ENCODE results near the gene PLA1A. TPM values are rescaled to one million over a fixed set of nuclear protein-coding genes. Genes with fewer than 3 reads are reported as not detected.

PLA1A gene
- total RNA-seq, 3 donors from 2014 or later, result 0.59 to 4.9 (median 2.1) TPM

DNA sequence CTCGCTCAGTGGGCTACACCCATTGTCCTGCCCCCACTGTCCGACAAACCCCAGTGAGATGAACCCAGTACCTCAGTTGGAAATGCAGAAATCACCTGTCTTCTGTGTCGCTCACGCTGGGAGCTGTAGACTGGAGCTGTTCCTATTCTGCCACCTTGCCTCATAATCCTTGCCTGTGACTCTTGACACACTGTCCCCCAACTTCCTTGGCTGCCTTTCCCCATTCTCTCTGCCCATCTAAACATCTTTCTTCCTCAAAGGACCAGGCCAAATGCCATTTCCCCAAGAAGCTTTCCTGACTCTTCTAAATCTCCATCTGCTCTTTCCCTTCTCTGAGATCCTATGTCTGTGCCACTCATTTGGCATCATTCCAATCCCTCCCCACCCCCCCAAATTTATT lies 28.5 kb upstream of the PLA1A start:
- H3K9me3 ChIP-seq, result no peaks in the 10 kb centered on the region
- TF ChIP-seq POLR2AphosphoS5 (IDR thresholded peaks at IDR 0.05) (no peak), POLR2A (IDR thresholded peaks at IDR 0.05) (no peak)
- TF ChIP-seq, protein P1, sequence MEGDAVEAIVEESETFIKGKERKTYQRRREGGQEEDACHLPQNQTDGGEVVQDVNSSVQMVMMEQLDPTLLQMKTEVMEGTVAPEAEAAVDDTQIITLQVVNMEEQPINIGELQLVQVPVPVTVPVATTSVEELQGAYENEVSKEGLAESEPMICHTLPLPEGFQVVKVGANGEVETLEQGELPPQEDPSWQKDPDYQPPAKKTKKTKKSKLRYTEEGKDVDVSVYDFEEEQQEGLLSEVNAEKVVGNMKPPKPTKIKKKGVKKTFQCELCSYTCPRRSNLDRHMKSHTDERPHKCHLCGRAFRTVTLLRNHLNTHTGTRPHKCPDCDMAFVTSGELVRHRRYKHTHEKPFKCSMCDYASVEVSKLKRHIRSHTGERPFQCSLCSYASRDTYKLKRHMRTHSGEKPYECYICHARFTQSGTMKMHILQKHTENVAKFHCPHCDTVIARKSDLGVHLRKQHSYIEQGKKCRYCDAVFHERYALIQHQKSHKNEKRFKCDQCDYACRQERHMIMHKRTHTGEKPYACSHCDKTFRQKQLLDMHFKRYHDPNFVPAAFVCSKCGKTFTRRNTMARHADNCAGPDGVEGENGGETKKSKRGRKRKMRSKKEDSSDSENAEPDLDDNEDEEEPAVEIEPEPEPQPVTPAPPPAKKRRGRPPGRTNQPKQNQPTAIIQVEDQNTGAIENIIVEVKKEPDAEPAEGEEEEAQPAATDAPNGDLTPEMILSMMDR (IDR thresholded peaks at IDR 0.05), result no peak
- DNase-seq (ENCODE audit: low spot score in 2 of 2), result no peak
- H3K4me1 ChIP-seq, result no peaks in the 10 kb centered on the region
- no peak overlapping the region for H3K27ac ChIP-seq
- no peak overlapping the region for H3K4me3 ChIP-seq
- H3K36me3 ChIP-seq, result no peaks in the 10 kb centered on the region
- intact Hi-C loops (cut with DNase I; ENCODE audit: low total_unique reads), result no loop called here
- no peaks in the 10 kb centered on the region for H3K27me3 ChIP-seq

DNA sequence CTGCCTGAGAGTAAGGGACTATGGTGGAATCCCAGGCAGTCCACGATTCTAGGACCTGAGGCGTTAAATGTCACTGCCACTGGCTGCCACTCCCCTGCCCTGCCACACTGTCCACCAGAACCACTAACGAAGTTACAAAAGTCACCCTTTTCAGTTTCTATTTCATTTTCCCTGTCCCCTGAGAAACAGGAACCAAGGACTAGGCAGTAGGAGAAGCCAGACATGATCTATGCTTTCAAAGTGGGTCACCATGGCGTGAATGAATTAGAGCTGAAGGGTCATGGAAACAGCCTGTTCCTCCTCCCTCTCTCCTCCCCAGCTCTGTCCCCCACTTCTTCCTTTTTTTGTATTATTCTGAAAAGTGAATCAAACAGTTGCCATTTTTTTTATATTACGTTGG lies 27.5 kb upstream of the PLA1A start:
- no peak for TF ChIP-seq POLR2A (IDR thresholded peaks at IDR 0.05)
- TF ChIP-seq, protein P1 (IDR thresholded peaks at IDR 0.05), result no peak
- no peak for TF ChIP-seq POLR2AphosphoS5 (IDR thresholded peaks at IDR 0.05)
- no peaks in the 10 kb centered on the region for H3K27me3 ChIP-seq
- no peaks in the 10 kb centered on the region for H3K9me3 ChIP-seq
- no peaks in the 10 kb centered on the region for H3K4me1 ChIP-seq
- no peak overlapping the region for H3K27ac ChIP-seq
- intact Hi-C loops (cut with DNase I; ENCODE audit: low total_unique reads), result no loop called here
- H3K36me3 ChIP-seq, result no peaks in the 10 kb centered on the region
- H3K4me3 ChIP-seq, result no peak overlapping the region
- DNase-seq (ENCODE audit: low spot score in 2 of 2), result no peak

DNA sequence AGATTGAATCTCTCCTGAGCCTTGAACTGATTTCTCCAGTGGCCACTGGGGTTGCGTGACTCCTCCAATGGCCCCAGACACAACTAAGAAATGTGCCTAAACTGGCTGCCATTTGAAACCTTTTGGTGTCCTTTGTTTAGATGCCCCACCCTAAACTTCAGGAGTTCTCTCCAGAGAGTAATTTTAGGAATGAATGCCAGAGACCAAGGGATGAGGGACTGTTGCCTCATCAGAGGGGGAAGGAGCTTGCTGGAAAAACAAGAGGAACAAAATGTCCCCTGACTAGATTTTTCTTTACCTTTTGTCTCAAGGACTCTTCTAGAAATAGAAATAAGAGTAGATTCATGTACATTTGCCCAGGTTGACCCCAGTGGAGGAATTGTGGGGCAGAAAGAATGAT lies 26.5 kb upstream of the PLA1A start:
- H3K36me3 ChIP-seq, result no peaks in the 10 kb centered on the region
- H3K27me3 ChIP-seq, result no peaks in the 10 kb centered on the region
- H3K4me3 ChIP-seq, result no peak overlapping the region
- DNase-seq (ENCODE audit: low spot score in 2 of 2), result no peak
- no peaks in the 10 kb centered on the region for H3K9me3 ChIP-seq
- H3K4me1 ChIP-seq, result no peaks in the 10 kb centered on the region
- no peak overlapping the region for H3K27ac ChIP-seq
- no peak for TF ChIP-seq POLR2A (IDR thresholded peaks at IDR 0.05)
- intact Hi-C loops (cut with DNase I; ENCODE audit: low total_unique reads), result no loop called here

DNA sequence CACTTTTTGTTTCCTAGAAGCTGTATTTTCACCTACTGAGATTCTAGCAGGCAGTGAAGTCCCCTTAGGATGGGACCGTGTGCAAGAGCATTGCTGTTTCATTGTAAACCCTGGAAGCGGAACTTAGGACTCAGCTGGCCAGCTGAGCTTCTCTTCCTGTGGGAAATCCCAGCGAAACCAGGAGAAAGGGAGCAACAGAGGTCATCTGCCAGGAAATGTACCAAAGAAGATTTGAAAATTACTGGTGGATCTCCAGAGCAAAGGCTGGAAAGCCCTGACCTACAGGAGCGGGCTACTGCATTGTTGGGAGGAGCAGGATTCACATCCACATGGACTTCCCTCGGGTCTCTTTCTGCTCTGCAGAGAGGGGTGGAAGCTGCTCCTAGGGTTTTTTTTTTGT lies 26.0 kb upstream of the PLA1A start:
- Histone ChIP-seq H3K36me3 (no peaks in the 10 kb centered on the region), H3K27ac (no peak overlapping the region), H3K4me1 (no peaks in the 10 kb centered on the region), H3K4me3 (no peak overlapping the region), H3K9me3 (no peaks in the 10 kb centered on the region), H3K27me3 (no peaks in the 10 kb centered on the region)
- TF ChIP-seq, protein P1 (IDR thresholded peaks at IDR 0.05), result no peak
- TF ChIP-seq POLR2A (IDR thresholded peaks at IDR 0.05) (no peak), POLR2AphosphoS5 (IDR thresholded peaks at IDR 0.05) (no peak)
- no peak for DNase-seq (ENCODE audit: low spot score in 2 of 2)
- intact Hi-C loops (cut with DNase I; ENCODE audit: low total_unique reads), result no loop called here

DNA sequence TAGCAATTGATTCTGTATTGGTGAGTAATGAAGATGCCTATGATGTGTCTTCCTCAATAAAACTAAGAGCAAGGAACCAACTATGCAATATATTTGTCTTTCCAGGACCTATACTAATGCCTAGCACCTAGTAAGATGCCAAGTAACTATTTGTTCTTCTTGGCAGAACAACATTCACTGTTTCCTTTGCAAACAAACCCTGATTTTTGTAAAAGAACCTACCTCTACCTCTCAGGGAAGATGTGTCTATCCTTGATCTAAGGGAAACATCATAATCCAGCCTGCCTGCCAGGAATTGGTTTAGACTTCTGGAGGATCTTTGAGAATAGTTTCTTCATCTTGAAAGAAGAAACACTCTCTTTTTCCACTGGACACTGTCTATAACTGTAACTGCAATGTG lies 22.2 kb upstream of the PLA1A start:
- Histone ChIP-seq H3K4me3 (no peak overlapping the region), H3K4me1 (no peaks in the 10 kb centered on the region), H3K27me3 (no peaks in the 10 kb centered on the region), H3K36me3 (no peaks in the 10 kb centered on the region), H3K27ac (no peak overlapping the region), H3K9me3 (no peaks in the 10 kb centered on the region)
- no peak for DNase-seq (ENCODE audit: low spot score in 2 of 2)
- TF ChIP-seq, protein P1 (IDR thresholded peaks at IDR 0.05), result no peak
- no peak for TF ChIP-seq POLR2A (IDR thresholded peaks at IDR 0.05)
- no peak for TF ChIP-seq POLR2AphosphoS5 (IDR thresholded peaks at IDR 0.05)
- intact Hi-C loops (cut with DNase I; ENCODE audit: low total_unique reads), result no loop called here
